OCI-LY7 (cell line): ENCODE measurements around the gene NFATC4.

Source experiments
- CTCF ChIP-seq: fragments of 200-600 bp; sonication (generic); conservative IDR thresholded peaks from 2 replicates; pipeline ENCODE4 v1.5.1; 2014; ENCODE audit warnings: mild to moderate bottlenecking, antibody characterized with exemption, low read length, moderate library complexity, mixed read lengths
- EZH2phosphoT487 ChIP-seq: fragments of 200-600 bp; sonication (generic); IDR thresholded peaks from 2 replicates; pipeline ENCODE4 v1.6.1; 2018; ENCODE audit warnings: low read depth, borderline replicate concordance, mild to moderate bottlenecking, mixed run types, antibody characterized with exemption, low read length, moderate library complexity, mixed read lengths

- TF ChIP-seq CTCF = no peak
- TF ChIP-seq EZH2phosphoT487 = no peak
Observed at GRCh38 chr14:24337144-24337823, 30.7 kb upstream of the NFATC4 start.
